SK-N-SH (cell line): ENCODE measurements around the gene MYLK. TPM values are rescaled to one million over a fixed set of nuclear protein-coding genes. Genes with fewer than 3 reads are reported as not detected.

Experiments used
- CTCF ChIA-PET: fragments of 300-600, 350-600 bp; formaldehyde crosslinking; extraction: SDS; loops from one replicate; lab custom pipeline; 2021; lab: Yijun Ruan, JAX
- POLR2A ChIA-PET: fragments of 350-600 bp; sonication (Branson Sonifier 250); formaldehyde crosslinking; extraction: SDS; loops from one replicate; lab custom pipeline; 2020; ENCODE audit warnings: antibody characterized with exemption, inconsistent platforms; lab: Yijun Ruan, JAX
- DNase-seq: peaks from one replicate; pipeline ENCODE4 v3.0.0; 2012
- H2AFZ ChIP-seq: fragments of 200-600 bp; sonication (generic); 2 replicates; pipeline ENCODE4 v1.8.1; 2016; ENCODE audit warnings: antibody characterized with exemption, mild to moderate bottlenecking, low read depth
- H3F3A ChIP-seq: fragments of 200-600 bp; sonication (generic); replicated peaks from 2 replicates; pipeline ENCODE3; 2016; ENCODE audit warnings: antibody characterized with exemption, mild to moderate bottlenecking; ENCODE audit not compliant: insufficient read depth
- H3K27ac ChIP-seq, 2 experiments: fragments of 200-500 bp in 1 of 2; fragments of 200-600 bp in 1 of 2; sonication (Bioruptor generic) in 1 of 2; sonication (generic), shearing (Covaris generic) in 1 of 2; 2 replicates each; pipeline versions ENCODE4 v1.5.1 to v1.6.1; 2014 to 2016; ENCODE audit warnings: low read depth in 2 of 2, inconsistent platforms in 1 of 2, low read length in 1 of 2, mild to moderate bottlenecking in 1 of 2, mixed read lengths in 1 of 2
- H3K27me3 ChIP-seq: fragments of 200-600 bp; sonication (generic), shearing (Covaris generic); 2 replicates; pipeline ENCODE4 v1.6.1; 2016; ENCODE audit warnings: mixed run types; ENCODE audit not compliant: insufficient read depth
- H3K36me3 ChIP-seq, 2 experiments: fragments of 200-500 bp in 1 of 2; fragments of 200-600 bp in 1 of 2; sonication (Bioruptor generic) in 1 of 2; sonication (generic) in 1 of 2; replicated peaks in 1 of 2; 2 replicates each; pipeline versions ENCODE3 to v1.5.1; 2014 to 2016; ENCODE audit warnings: low read length in 1 of 2, mild to moderate bottlenecking in 1 of 2; ENCODE audit not compliant: insufficient read depth in 2 of 2, control insufficient read depth in 1 of 2
- H3K4me1 ChIP-seq, 2 experiments: fragments of 200-500 bp in 1 of 2; fragments of 200-600 bp in 1 of 2; sonication (Bioruptor generic) in 1 of 2; sonication (generic), shearing (Covaris generic) in 1 of 2; 2 replicates each; pipeline versions ENCODE4 v1.5.1 to v1.6.1; 2014 to 2016; ENCODE audit warnings: low read depth in 1 of 2, low read length in 1 of 2, mixed run types in 1 of 2; ENCODE audit not compliant: insufficient read depth in 2 of 2, control insufficient read depth in 1 of 2
- H3K4me2 ChIP-seq: fragments of 200-600 bp; sonication (generic), shearing (Covaris generic); 2 replicates; pipeline ENCODE4 v1.6.1; 2017; ENCODE audit warnings: mixed run types
- H3K4me3 ChIP-seq, 2 experiments: fragments of 200-500 bp in 1 of 2; fragments of 200-600 bp in 1 of 2; sonication (Bioruptor generic) in 1 of 2; sonication (generic), shearing (Covaris generic) in 1 of 2; 2 replicates each; pipeline versions ENCODE4 v1.5.1 to v1.8.1; 2014 to 2016; ENCODE audit warnings: low read depth in 2 of 2, inconsistent platforms in 1 of 2, low read length in 1 of 2, mild to moderate bottlenecking in 1 of 2, mixed read lengths in 1 of 2, moderate library complexity in 1 of 2
- H3K79me2 ChIP-seq: fragments of 200-600 bp; sonication (generic); 2 replicates; pipeline ENCODE4 v1.8.1; 2017; ENCODE audit warnings: mild to moderate bottlenecking; ENCODE audit not compliant: insufficient read depth
- H3K9ac ChIP-seq: fragments of 200-600 bp; sonication (generic); 2 replicates; pipeline ENCODE4 v1.6.1; 2017; ENCODE audit warnings: mixed run types
- H3K9me2 ChIP-seq: fragments of 200-600 bp; sonication (generic); 2 replicates; pipeline ENCODE4 v1.6.1; 2017; ENCODE audit warnings: mixed run types
- H3K9me3 ChIP-seq: fragments of 200-600 bp; sonication (generic); 2 replicates; pipeline ENCODE4 v1.6.1; 2017; ENCODE audit warnings: mixed run types, mild to moderate bottlenecking, moderate library complexity
- H4K20me1 ChIP-seq: fragments of 200-600 bp; sonication (generic); 2 replicates; pipeline ENCODE4 v1.6.1; 2017; ENCODE audit warnings: mild to moderate bottlenecking, mixed run types; ENCODE audit not compliant: insufficient read depth
- EZH2phosphoT487 ChIP-seq: fragments of 200-600 bp; sonication (generic); IDR thresholded peaks from 2 replicates; pipeline ENCODE4 v1.6.1; 2017; ENCODE audit warnings: low read depth, mixed run types, mild to moderate bottlenecking, antibody characterized with exemption, moderate library complexity, borderline replicate concordance
- GATA2 ChIP-seq: sonication (generic); formaldehyde crosslinking; IDR thresholded peaks from 2 replicates; pipeline ENCODE4 v1.5.0; 2020; ENCODE audit warnings: mild to moderate bottlenecking, missing genetic modification reagents
- NRF1 ChIP-seq: IDR thresholded peaks from 2 replicates; pipeline ENCODE4 v1.6.1; 2012; ENCODE audit warnings: low read depth, mild to moderate bottlenecking, low read length
- PBX3 ChIP-seq: IDR thresholded peaks from 2 replicates; pipeline ENCODE4; 2012
- POLR2AphosphoS5 ChIP-seq: IDR thresholded peaks from 2 replicates; pipeline ENCODE4 v1.6.1; 2012; ENCODE audit warnings: low read depth, low read length
- RFX5 ChIP-seq: IDR thresholded peaks from 2 replicates; pipeline ENCODE4 v1.6.1; 2012; ENCODE audit warnings: mild to moderate bottlenecking, improper control_type of control experiment, low read length
- RXRA ChIP-seq: IDR thresholded peaks from 2 replicates; pipeline ENCODE4 v1.4.0; 2012; ENCODE audit warnings: low read depth, mild to moderate bottlenecking, borderline replicate concordance
- SMC3 ChIP-seq: IDR thresholded peaks from 2 replicates; pipeline ENCODE4 v1.6.1; 2012; ENCODE audit warnings: low read depth, low read length, improper control_type of control experiment
- TAF1 ChIP-seq: IDR thresholded peaks from 2 replicates; pipeline ENCODE4 v1.6.1; 2012; ENCODE audit warnings: low read depth, mild to moderate bottlenecking, low read length, moderate library complexity, borderline replicate concordance
- TCF12 ChIP-seq: IDR thresholded peaks from 2 replicates; pipeline ENCODE4 v1.4.0; 2012
- TEAD4 ChIP-seq: IDR thresholded peaks from 2 replicates; pipeline ENCODE4 v1.4.0; 2012; ENCODE audit warnings: mild to moderate bottlenecking, borderline replicate concordance; ENCODE audit not compliant: insufficient read depth
- WGBS: methylation state at CpG from one replicate; pipeline ENCODE4 v1.1.6; 2017; ENCODE audit warnings: low lambda C conversion rate; 5-methylcytosine and 5-hydroxymethylcytosine counted together
- polyA plus RNA-seq, 3 experiments: library from polyadenylated mRNA; depleted of rRNA; stranded (reverse); fragments of >200 nt; gene quantifications; 2 replicates each; pipeline ENCODE4 v1.2.3, GENCODE V29; 2012
- TF ChIP-seq, protein P1 (sequence below): fragments of 200-600 bp; sonication (generic); IDR thresholded peaks from 2 replicates; pipeline ENCODE4 v1.6.1; 2017; ENCODE audit warnings: antibody characterized with exemption, mild to moderate bottlenecking, moderate library complexity

The MYLK gene
- polyA plus RNA-seq, 1 of the 3 experiments (the other 2 are of a cell fraction) = 272 TPM

- WGBS = 95% methylated on average over 7 of the region's 7 CpGs
- Histone ChIP-seq H3K9ac (no peak overlapping the region), H4K20me1 (peaks cover 4% of the 10 kb centered on the region; the same call in 1 of the 2 replicates), H3K4me1 (peaks cover 8 to 27% of the 10 kb centered on the region in 2 experiments; a peak in 3 of 4 replicates), H3K79me2 (no peaks in the 10 kb centered on the region; the same call in 1 of the 2 replicates), H3K9me3 (no peaks in the 10 kb centered on the region)
- TF ChIP-seq RXRA (no peak), RFX5 (no peak), PBX3 (no peak), TCF12 (no peak), GATA2 (CRISPR knock-in tag) (no peak), EZH2phosphoT487 (no peak), NRF1 (no peak), POLR2AphosphoS5 (no peak), TAF1 (no peak)
- TF ChIP-seq, protein P1, sequence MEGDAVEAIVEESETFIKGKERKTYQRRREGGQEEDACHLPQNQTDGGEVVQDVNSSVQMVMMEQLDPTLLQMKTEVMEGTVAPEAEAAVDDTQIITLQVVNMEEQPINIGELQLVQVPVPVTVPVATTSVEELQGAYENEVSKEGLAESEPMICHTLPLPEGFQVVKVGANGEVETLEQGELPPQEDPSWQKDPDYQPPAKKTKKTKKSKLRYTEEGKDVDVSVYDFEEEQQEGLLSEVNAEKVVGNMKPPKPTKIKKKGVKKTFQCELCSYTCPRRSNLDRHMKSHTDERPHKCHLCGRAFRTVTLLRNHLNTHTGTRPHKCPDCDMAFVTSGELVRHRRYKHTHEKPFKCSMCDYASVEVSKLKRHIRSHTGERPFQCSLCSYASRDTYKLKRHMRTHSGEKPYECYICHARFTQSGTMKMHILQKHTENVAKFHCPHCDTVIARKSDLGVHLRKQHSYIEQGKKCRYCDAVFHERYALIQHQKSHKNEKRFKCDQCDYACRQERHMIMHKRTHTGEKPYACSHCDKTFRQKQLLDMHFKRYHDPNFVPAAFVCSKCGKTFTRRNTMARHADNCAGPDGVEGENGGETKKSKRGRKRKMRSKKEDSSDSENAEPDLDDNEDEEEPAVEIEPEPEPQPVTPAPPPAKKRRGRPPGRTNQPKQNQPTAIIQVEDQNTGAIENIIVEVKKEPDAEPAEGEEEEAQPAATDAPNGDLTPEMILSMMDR = no peak
- TF ChIP-seq, all 33 proteins: peak for 0
- POLR2A ChIA-PET = no interaction called here
- Histone ChIP-seq H3K27ac (no peak overlapping the region), H2AFZ (no peak overlapping the region), H3K4me3 (no peak overlapping the region), H3K27me3 (no peaks in the 10 kb centered on the region), H3F3A (peaks cover 21% of the 10 kb centered on the region), H3K9me2 (no peaks in the 10 kb centered on the region), H3K36me3 (peaks cover 76 to 87% of the 10 kb centered on the region in 2 experiments), H3K4me2 (no peak overlapping the region)
- no peak for DNase-seq
- CTCF ChIA-PET = interaction anchor here (2.4 kb wide), 1 partner anchor 31 kb away, joined by 9 read pairs; no protein-coding TSS in a partner anchor
These were observed 262.8 kb downstream of the MYLK start for GRCh38 chr3:123621186-123621849.

DNA sequence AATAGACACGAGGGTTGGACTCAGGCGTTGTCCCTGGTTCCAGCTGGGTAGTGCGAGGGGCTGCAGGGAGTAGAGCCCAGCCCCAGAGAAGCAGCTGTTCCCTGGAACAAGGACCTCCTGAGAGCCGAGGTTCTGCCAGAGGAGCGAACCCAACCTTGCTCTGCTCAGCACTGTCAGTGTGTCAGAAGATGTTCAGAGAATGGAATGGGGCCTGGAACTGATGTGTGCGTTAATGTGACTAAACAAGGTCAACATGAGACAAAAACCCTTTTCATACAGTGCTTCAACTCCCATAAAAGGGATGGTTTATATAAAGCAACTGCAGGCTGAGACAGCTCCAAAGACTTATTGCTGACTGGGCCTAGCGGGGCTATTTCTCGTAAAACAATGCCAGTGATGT is 263.8 kb downstream of the MYLK start:
- CTCF ChIA-PET = interaction anchor here (0.8 to 2.4 kb wide), 4 partner anchors 9 to 77 kb away, joined by 3 to 9 read pairs (median 3); no protein-coding TSS in a partner anchor
- no peak overlapping the region for H2AFZ ChIP-seq
- H3K4me3 ChIP-seq = no peak overlapping the region
- no peak overlapping the region for H3K9ac ChIP-seq
- no peaks in the 10 kb centered on the region for H3K9me3 ChIP-seq
- H3F3A ChIP-seq = peaks cover 21% of the 10 kb centered on the region
- peaks cover 4% of the 10 kb centered on the region; the same call in 1 of the 2 replicates for H4K20me1 ChIP-seq
- H3K36me3 ChIP-seq = peaks cover 81 to 83% of the 10 kb centered on the region in 2 experiments
- no peak overlapping the region for H3K4me2 ChIP-seq
- H3K27me3 ChIP-seq = no peaks in the 10 kb centered on the region
- H3K27ac ChIP-seq = no peak overlapping the region; a peak in 1 of 4 replicates
- POLR2A ChIA-PET = no interaction called here
- H3K79me2 ChIP-seq = no peaks in the 10 kb centered on the region
- DNase-seq = no peak
- no peak for TF ChIP-seq SMC3
- no peak for TF ChIP-seq TEAD4
- 96% methylated on average over 7 of the region's 8 CpGs for WGBS
- peaks cover 8 to 27% of the 10 kb centered on the region in 2 experiments; a peak in 3 of 4 replicates for H3K4me1 ChIP-seq
- no peaks in the 10 kb centered on the region for H3K9me2 ChIP-seq
